GM12878 (cell line): Measurements from ENCODE around the gene ADGRD1. TPM values are rescaled to one million over a fixed set of nuclear protein-coding genes. Genes with fewer than 3 reads are reported as not detected.

Source experiments
- ATAC-seq: fragments of 200-7000 bp; cut with Tn5 transposase; 3 replicates; pipeline ENCODE4 v1.9.1; 2020; ENCODE audit warnings: mild to moderate bottlenecking, moderate library complexity
- BruUV-seq: library from RNA; stranded (reverse); fragments of 400-500 nt; replicated peaks from 2 replicates; lab custom pipeline; 2021; lab: Mats Ljungman, UMichigan
- CTCF ChIA-PET: fragments of 300-600 bp; sonication (Branson Sonifier 250); formaldehyde crosslinking; extraction: SDS; loops from one replicate; lab custom pipeline; 2021; ENCODE audit warnings: inconsistent platforms; lab: Yijun Ruan, JAX
- POLR2A ChIA-PET: fragments of 350-600 bp; formaldehyde crosslinking; extraction: SDS; loops from one replicate; lab custom pipeline; 2021; ENCODE audit warnings: inconsistent platforms; lab: Charles Lee
- RAD21 ChIA-PET: fragments of 300-600 bp; sonication (Branson Sonifier 250); formaldehyde crosslinking; loops from one replicate; lab custom pipeline; 2023; ENCODE audit warnings: antibody characterized with exemption; ENCODE audit not compliant: unreplicated experiment; lab: Charles Lee
- SMC1A ChIA-PET: fragments of 300-600 bp; sonication (Branson Sonifier 250); formaldehyde crosslinking; loops from one replicate; lab custom pipeline; 2023; ENCODE audit not compliant: unreplicated experiment, uncharacterized antibody; lab: Charles Lee
- DNase-seq: peaks from one replicate; pipeline ENCODE4 v3.0.0-alpha.2; 2011; ENCODE audit warnings: low read depth, low spot score
- FAIRE-seq: peaks from 3 replicates; lab custom pipeline; 2011; peaks lifted over from hg19 to GRCh38; lab: Jason Lieb, UNC
- H2AFZ ChIP-seq: 2 replicates; pipeline ENCODE4 v1.6.0; 2011; ENCODE audit warnings: low read depth, low read length, control low read depth; ENCODE audit not compliant: control insufficient read depth
- H3K27ac ChIP-seq: 2 replicates; pipeline ENCODE4 v1.5.1; 2011; ENCODE audit warnings: control low read depth; ENCODE audit not compliant: control insufficient read depth, insufficient read depth
- H3K27me3 ChIP-seq, 2 experiments: replicated peaks in 1 of 2; 2 replicates each; pipeline versions ENCODE4 v1.6.0 to v1.6.1; 2011; ENCODE audit warnings: low read length in 1 of 2; ENCODE audit not compliant: control insufficient read depth in 2 of 2, insufficient read depth in 2 of 2
- H3K36me3 ChIP-seq, 2 experiments: 2 replicates each; pipeline ENCODE4 v1.5.1; 2011; ENCODE audit warnings: low read length in 1 of 2; ENCODE audit not compliant: control insufficient read depth in 2 of 2, insufficient read depth in 2 of 2
- H3K4me1 ChIP-seq: 2 replicates; pipeline ENCODE4 v1.6.1; 2011; ENCODE audit warnings: mild to moderate bottlenecking, low read length, moderate library complexity, mixed read lengths; ENCODE audit not compliant: control insufficient read depth, insufficient read depth
- H3K4me2 ChIP-seq: 2 replicates; pipeline ENCODE4 v1.6.0; 2011; ENCODE audit warnings: control low read depth; ENCODE audit not compliant: control insufficient read depth, insufficient read depth
- H3K4me3 ChIP-seq: fragments of 200-600 bp; sonication (generic); 2 replicates; pipeline ENCODE4 v1.5.1; 2016
- H3K79me2 ChIP-seq: 2 replicates; pipeline ENCODE4 v1.6.0; 2011; ENCODE audit warnings: low read length; ENCODE audit not compliant: control insufficient read depth, insufficient read depth
- H3K9ac ChIP-seq: 2 replicates; pipeline ENCODE4 v1.8.0; 2011; ENCODE audit warnings: low read length, control low read depth, mixed read lengths; ENCODE audit not compliant: control insufficient read depth, insufficient read depth
- H3K9me3 ChIP-seq: replicated peaks from 3 replicates; pipeline ENCODE4 v1.5.1; 2011; ENCODE audit warnings: mild to moderate bottlenecking, low read length; ENCODE audit not compliant: control insufficient read depth, insufficient read depth
- H4K20me1 ChIP-seq: 2 replicates; pipeline ENCODE4 v1.6.0; 2011; ENCODE audit not compliant: control insufficient read depth, insufficient read depth
- FOXM1 ChIP-seq: IDR thresholded peaks from 2 replicates; pipeline ENCODE4 v1.6.1; 2012; ENCODE audit warnings: low read depth, mild to moderate bottlenecking, inconsistent platforms, low read length, moderate library complexity
- GATAD2B ChIP-seq: fragments of 450-650 bp; conservative IDR thresholded peaks from 2 replicates; pipeline ENCODE4 v1.6.1; 2017; ENCODE audit warnings: low read depth, mild to moderate bottlenecking, moderate library complexity
- HDGF ChIP-seq: fragments of 450-650 bp; IDR thresholded peaks from 2 replicates; pipeline ENCODE4 v1.6.1; 2016; ENCODE audit warnings: antibody characterized with exemption
- MEF2A ChIP-seq: IDR thresholded peaks from 2 replicates; pipeline ENCODE4 v1.6.1; 2011; ENCODE audit warnings: low read depth, mild to moderate bottlenecking, low read length, moderate library complexity; ENCODE audit not compliant: insufficient read depth
- POLR2AphosphoS5 ChIP-seq: IDR thresholded peaks from 2 replicates; pipeline ENCODE4 v1.6.1; 2011; ENCODE audit warnings: mild to moderate bottlenecking, low read length, inconsistent platforms
- WGBS: methylation state at CpG from one replicate; pipeline ENCODE4 v1.1.6; 2016; ENCODE audit warnings: low lambda C conversion rate; ENCODE audit not compliant: insufficient replicate concordance, insufficient coverage; ENCODE audit errors: missing lambda C conversion rate; 5-methylcytosine and 5-hydroxymethylcytosine counted together
- in situ Hi-C: fragments of 300-500 bp; cut with MboI; formaldehyde crosslinking; loops from 9 replicates; pipeline ENCODE4 v1.14.3; 2018; ENCODE audit warnings: mixed read lengths
- intact Hi-C: fragments of 100-400 bp; cut with micrococcal nuclease; formaldehyde crosslinking; loops from one replicate; pipeline ENCODE4 v1.14.2; 2022; ENCODE audit not compliant: unreplicated experiment
- polyA plus RNA-seq, 11 experiments: library from polyadenylated mRNA; depleted of rRNA in 4 of 11; unstranded in 6 of 11; stranded (reverse) in 5 of 11; fragments of >200 nt; fragmentation: Nextera tagmentation in 4 of 11; fragmentation: Illumina TruSeq in 1 of 11; extraction: Ambion mirVana in 4 of 11; extraction: Trizol in 1 of 11; gene quantifications; 1 replicate in 1 of 11; 2 replicates in 10 of 11; pipeline versions ENCODE4 v1.2.1 to v1.2.3, GENCODE V29; 2011 to 2016; ENCODE audit warnings: inconsistent platforms in 2 of 11, missing spikeins in 2 of 11, low read depth in 1 of 11
- total RNA-seq, 4 experiments: library from RNA; depleted of rRNA in 3 of 4; stranded (reverse); fragments of >200 nt in 3 of 4; fragmentation: Illumina TruSeq in 1 of 4; extraction: Trizol in 1 of 4; gene quantifications; 2 replicates each; pipeline versions ENCODE4 v1.2.1 to v1.2.3, GENCODE V29; 2013 to 2021
- TF ChIP-seq, protein P1 (sequence below): IDR thresholded peaks from 2 replicates; pipeline ENCODE4 v1.6.1; 2012; ENCODE audit warnings: mild to moderate bottlenecking, low read depth, low read length
- TF ChIP-seq, protein P2 (sequence below): fragments of 450-650 bp; IDR thresholded peaks from 2 replicates; pipeline ENCODE4 v1.6.1; 2017; ENCODE audit warnings: mild to moderate bottlenecking, moderate library complexity
- TF ChIP-seq, protein P3 (sequence below): fragments of 450-650 bp; IDR thresholded peaks from 2 replicates; pipeline ENCODE4 v1.6.1; 2017; ENCODE audit warnings: mild to moderate bottlenecking, moderate library complexity

ADGRD1 gene
- total and polyA plus RNA-seq, 10 of the 15 experiments (the other 5 are each of a cell fraction or from before 2014, with no cell fraction given): 0.15 to 12.7 (median 1.2) TPM

DNA sequence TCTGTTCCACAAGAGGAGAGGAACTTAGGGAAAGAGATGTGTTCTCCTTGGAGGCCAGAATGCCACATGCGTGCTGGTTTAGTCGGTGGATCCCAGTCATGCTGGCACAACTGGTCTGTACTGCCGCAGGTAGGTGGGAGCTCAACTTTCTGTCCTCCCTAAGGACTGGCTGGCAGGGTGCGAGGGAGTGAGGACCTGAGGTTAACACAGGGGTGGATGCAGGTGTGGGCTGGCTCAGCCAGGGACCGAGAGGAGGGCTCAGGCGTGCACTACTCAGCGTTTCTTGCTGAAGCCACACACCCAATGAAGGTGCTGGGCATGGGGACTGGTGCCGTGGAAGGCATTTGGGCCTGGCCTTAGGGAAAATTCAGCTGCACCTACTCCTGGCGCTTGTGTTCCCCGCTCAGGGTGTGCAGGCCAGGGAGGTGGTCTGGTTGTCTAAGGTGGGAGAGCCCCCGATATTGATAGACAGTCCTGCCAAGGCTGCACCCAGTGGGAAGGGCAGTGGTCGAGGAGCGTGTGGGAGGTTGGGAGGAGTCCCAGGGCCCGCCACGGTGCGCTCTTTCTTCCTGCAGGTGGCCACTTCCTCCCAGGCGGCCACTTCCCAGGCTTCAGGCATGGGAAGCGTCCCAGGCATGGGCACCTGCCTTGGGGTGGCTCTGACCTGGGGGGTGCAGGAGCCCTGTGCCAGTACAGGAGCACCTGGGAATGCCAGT lies 138.4 kb downstream of the ADGRD1 start:
- Histone ChIP-seq H2AFZ (peak overlapping the region; percentile 56), H3K4me2 (peak overlapping the region; percentile 89), H3K27ac (peak overlapping the region; percentile 89), H3K4me3 (no peak overlapping the region), H3K27me3 (no peaks in the 10 kb centered on the region), H3K4me1 (peaks cover 46% of the 10 kb centered on the region), H3K79me2 (no peaks in the 10 kb centered on the region), H3K9ac (peak overlapping the region; percentile 62), H3K36me3 (no peaks in the 10 kb centered on the region), H4K20me1 (no peaks in the 10 kb centered on the region), H3K9me3 (no peaks in the 10 kb centered on the region)
- WGBS: 29% methylated on average over 17 of the region's 18 CpGs
- BruUV-seq: TSS peak; percentile 94
- FAIRE-seq: peak; percentile 85
- intact Hi-C loops: loop anchor here (2.0 kb wide), 3 partner anchors 23 to 213 kb away; no protein-coding TSS in a partner anchor
- peak; percentile 15 for ATAC-seq
- in situ Hi-C loops: no loop called here
- ChIA-PET SMC1A (interaction anchor here (0.7 to 3.2 kb wide), 7 partner anchors 12 to 220 kb away, joined by 3 to 65 read pairs (median 5); partner anchors contain the start of gene ADGRD1), RAD21 (interaction anchor here (0.8 to 3.1 kb wide), 11 partner anchors 10 to 684 kb away, joined by 3 to 36 read pairs (median 5); partner anchors contain the start of gene ADGRD1), CTCF (interaction anchor here (0.9 to 2.8 kb wide), 7 partner anchors 10 to 260 kb away, joined by 3 to 37 read pairs (median 4); no protein-coding TSS in a partner anchor), POLR2A (interaction anchor here (1.0 to 2.1 kb wide), 3 partner anchors 9 to 38 kb away, joined by 3 to 9 read pairs (median 8); no protein-coding TSS in a partner anchor)
- peak; percentile 38 for DNase-seq
- TF ChIP-seq, protein P1, sequence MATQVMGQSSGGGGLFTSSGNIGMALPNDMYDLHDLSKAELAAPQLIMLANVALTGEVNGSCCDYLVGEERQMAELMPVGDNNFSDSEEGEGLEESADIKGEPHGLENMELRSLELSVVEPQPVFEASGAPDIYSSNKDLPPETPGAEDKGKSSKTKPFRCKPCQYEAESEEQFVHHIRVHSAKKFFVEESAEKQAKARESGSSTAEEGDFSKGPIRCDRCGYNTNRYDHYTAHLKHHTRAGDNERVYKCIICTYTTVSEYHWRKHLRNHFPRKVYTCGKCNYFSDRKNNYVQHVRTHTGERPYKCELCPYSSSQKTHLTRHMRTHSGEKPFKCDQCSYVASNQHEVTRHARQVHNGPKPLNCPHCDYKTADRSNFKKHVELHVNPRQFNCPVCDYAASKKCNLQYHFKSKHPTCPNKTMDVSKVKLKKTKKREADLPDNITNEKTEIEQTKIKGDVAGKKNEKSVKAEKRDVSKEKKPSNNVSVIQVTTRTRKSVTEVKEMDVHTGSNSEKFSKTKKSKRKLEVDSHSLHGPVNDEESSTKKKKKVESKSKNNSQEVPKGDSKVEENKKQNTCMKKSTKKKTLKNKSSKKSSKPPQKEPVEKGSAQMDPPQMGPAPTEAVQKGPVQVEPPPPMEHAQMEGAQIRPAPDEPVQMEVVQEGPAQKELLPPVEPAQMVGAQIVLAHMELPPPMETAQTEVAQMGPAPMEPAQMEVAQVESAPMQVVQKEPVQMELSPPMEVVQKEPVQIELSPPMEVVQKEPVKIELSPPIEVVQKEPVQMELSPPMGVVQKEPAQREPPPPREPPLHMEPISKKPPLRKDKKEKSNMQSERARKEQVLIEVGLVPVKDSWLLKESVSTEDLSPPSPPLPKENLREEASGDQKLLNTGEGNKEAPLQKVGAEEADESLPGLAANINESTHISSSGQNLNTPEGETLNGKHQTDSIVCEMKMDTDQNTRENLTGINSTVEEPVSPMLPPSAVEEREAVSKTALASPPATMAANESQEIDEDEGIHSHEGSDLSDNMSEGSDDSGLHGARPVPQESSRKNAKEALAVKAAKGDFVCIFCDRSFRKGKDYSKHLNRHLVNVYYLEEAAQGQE: no peak
- no peak for TF ChIP-seq FOXM1
- TF ChIP-seq, protein P2, sequence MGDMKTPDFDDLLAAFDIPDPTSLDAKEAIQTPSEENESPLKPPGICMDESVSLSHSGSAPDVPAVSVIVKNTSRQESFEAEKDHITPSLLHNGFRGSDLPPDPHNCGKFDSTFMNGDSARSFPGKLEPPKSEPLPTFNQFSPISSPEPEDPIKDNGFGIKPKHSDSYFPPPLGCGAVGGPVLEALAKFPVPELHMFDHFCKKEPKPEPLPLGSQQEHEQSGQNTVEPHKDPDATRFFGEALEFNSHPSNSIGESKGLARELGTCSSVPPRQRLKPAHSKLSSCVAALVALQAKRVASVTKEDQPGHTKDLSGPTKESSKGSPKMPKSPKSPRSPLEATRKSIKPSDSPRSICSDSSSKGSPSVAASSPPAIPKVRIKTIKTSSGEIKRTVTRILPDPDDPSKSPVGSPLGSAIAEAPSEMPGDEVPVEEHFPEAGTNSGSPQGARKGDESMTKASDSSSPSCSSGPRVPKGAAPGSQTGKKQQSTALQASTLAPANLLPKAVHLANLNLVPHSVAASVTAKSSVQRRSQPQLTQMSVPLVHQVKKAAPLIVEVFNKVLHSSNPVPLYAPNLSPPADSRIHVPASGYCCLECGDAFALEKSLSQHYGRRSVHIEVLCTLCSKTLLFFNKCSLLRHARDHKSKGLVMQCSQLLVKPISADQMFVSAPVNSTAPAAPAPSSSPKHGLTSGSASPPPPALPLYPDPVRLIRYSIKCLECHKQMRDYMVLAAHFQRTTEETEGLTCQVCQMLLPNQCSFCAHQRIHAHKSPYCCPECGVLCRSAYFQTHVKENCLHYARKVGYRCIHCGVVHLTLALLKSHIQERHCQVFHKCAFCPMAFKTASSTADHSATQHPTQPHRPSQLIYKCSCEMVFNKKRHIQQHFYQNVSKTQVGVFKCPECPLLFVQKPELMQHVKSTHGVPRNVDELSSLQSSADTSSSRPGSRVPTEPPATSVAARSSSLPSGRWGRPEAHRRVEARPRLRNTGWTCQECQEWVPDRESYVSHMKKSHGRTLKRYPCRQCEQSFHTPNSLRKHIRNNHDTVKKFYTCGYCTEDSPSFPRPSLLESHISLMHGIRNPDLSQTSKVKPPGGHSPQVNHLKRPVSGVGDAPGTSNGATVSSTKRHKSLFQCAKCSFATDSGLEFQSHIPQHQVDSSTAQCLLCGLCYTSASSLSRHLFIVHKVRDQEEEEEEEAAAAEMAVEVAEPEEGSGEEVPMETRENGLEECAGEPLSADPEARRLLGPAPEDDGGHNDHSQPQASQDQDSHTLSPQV: peak; percentile 56; the same call in 1 of the 2 replicates
- TF ChIP-seq, protein P3, sequence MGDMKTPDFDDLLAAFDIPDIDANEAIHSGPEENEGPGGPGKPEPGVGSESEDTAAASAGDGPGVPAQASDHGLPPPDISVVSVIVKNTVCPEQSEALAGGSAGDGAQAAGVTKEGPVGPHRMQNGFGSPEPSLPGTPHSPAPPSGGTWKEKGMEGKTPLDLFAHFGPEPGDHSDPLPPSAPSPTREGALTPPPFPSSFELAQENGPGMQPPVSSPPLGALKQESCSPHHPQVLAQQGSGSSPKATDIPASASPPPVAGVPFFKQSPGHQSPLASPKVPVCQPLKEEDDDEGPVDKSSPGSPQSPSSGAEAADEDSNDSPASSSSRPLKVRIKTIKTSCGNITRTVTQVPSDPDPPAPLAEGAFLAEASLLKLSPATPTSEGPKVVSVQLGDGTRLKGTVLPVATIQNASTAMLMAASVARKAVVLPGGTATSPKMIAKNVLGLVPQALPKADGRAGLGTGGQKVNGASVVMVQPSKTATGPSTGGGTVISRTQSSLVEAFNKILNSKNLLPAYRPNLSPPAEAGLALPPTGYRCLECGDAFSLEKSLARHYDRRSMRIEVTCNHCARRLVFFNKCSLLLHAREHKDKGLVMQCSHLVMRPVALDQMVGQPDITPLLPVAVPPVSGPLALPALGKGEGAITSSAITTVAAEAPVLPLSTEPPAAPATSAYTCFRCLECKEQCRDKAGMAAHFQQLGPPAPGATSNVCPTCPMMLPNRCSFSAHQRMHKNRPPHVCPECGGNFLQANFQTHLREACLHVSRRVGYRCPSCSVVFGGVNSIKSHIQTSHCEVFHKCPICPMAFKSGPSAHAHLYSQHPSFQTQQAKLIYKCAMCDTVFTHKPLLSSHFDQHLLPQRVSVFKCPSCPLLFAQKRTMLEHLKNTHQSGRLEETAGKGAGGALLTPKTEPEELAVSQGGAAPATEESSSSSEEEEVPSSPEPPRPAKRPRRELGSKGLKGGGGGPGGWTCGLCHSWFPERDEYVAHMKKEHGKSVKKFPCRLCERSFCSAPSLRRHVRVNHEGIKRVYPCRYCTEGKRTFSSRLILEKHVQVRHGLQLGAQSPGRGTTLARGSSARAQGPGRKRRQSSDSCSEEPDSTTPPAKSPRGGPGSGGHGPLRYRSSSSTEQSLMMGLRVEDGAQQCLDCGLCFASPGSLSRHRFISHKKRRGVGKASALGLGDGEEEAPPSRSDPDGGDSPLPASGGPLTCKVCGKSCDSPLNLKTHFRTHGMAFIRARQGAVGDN: peak; percentile 27; the same call in 1 of the 2 replicates
- no peak for TF ChIP-seq MEF2A
- TF ChIP-seq POLR2AphosphoS5: peak; percentile 80; the same call in 1 of the 2 replicates
- 0 out of 2 replicates have a peak, but pooled peaks have one; percentile 61 for TF ChIP-seq HDGF
- TF ChIP-seq GATAD2B: peak; percentile 18
